H4 (cell line): ENCODE measurements around the gene COL20A1. TPM values are rescaled to one million over a fixed set of nuclear protein-coding genes. Genes with fewer than 3 reads are reported as not detected.

Source experiments
- DNase-seq: peaks from one replicate; pipeline ENCODE4 v3.0.0-alpha.2; 2015; ENCODE audit warnings: low spot score
- total RNA-seq: library from RNA; depleted of rRNA; stranded (reverse); fragments of >200 nt; shearing (Covaris generic); gene quantifications from 2 replicates; pipeline ENCODE4 v1.2.3, GENCODE V29; 2014

COL20A1 gene
- total RNA-seq, 1 experiment from 2014 or later = 0.27 TPM

GRCh38 chr20:63277466-63278272 is 15.3 kb upstream of the COL20A1 start:
- no peak for DNase-seq

GRCh38 chr20:63278661-63279060 is 14.3 kb upstream of the COL20A1 start:
- DNase-seq = no peak

DNA sequence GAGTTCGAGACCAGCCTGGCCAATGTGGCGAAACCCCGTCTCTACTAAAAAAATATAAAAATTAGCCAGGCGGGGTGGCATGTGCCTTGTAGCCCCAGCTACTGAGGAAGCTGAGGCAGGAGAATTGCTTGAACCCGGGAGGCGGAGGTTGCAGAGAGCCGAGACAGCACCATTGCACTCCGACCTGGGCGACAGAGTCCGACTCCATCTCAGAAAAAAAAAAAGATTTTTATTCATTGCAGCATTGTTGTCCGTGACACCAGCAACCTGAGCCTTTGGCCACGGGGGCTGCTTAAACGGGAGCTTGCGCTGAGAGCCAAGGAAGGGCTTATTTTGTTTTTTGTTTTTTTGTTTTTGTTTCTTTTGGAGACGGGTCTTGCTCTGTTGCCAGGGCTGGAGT is 13.1 kb upstream of the COL20A1 start:
- no peak for DNase-seq

DNA sequence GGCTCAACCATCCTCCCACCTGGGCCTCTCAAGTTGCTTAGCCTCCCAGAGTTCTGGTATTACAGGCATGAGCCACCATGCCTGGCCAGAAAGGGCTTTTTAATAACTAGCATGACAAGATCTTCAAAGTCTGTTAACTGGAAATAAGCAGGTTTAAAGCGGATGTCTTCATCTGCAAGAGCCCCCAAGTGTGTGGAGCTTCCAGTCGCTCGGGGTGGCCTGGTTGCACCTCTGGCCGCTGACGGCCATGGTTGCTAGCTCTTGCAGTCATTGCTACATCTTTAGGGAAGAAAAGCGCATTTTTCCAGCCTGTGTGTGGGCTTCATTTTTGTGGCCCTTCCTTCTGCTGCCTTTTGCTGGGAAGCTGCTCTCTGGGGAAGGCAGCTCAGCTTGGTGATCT is 12.6 kb upstream of the COL20A1 start:
- DNase-seq = no peak

GRCh38 chr20:63280929-63281545 is 11.9 kb upstream of the COL20A1 start:
- DNase-seq = no peak

- DNase-seq = no peak
Observed at GRCh38 chr20:63281742-63282665, 11.0 kb upstream of the COL20A1 start.

- DNase-seq = no peak
Observed at GRCh38 chr20:63282946-63283345, 10.0 kb upstream of the COL20A1 start.

- DNase-seq = no peak
Observed at GRCh38 chr20:63283397-63284082, 9.4 kb upstream of the COL20A1 start.

GRCh38 chr20:63284083-63284440 is 8.9 kb upstream of the COL20A1 start:
- no peak for DNase-seq

DNA sequence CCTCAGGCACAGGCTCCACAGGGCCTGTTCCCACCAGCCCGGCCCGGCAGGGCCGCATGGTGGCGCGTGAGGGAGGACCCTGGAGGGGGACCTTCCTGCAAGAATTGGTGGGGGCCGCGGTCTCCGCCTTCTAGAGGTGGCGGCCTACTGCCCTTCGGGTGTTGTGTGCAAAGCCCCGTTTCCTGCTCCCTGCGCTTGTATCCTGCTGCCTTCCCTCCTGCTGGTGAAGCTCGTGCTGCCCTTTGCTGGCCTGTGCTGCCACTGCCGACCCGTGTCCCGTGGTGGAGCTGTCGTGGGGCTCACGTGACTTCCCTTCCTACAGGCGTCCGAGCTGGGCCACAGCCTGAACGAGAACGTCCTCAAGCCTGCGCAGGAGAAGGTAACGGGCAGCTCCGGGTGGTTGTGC is 8.4 kb upstream of the COL20A1 start:
- DNase-seq = no peak

DNA sequence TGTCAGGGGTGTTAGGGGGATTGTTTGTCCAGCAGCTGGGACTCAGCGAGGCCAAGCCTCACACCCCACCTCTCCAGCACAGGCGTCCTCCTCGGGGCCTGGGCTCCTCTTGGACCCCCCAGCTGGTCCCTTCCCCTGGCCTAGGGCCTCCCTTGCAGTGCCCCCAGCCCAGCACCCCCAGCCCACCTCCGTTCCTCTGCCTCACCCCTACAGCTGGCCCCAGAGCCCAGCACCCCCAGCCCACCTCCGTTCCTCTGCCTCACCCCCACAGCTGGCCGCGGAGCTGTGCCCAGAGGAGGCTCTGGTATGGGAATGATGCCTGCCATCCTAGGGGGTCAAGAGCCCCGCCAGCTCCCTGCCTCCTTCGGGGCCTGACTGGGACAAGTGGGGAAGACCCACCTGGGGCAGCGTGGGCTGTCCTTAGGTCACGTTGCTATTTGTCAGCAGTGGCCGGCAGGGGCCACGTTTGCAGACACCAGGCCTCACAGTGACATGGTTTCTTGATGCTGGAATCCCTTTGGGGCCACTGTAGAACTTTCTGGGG is 7.9 kb upstream of the COL20A1 start:
- DNase-seq = no peak

- DNase-seq = no peak
Observed at GRCh38 chr20:63285636-63286615, 7.1 kb upstream of the COL20A1 start.

DNA sequence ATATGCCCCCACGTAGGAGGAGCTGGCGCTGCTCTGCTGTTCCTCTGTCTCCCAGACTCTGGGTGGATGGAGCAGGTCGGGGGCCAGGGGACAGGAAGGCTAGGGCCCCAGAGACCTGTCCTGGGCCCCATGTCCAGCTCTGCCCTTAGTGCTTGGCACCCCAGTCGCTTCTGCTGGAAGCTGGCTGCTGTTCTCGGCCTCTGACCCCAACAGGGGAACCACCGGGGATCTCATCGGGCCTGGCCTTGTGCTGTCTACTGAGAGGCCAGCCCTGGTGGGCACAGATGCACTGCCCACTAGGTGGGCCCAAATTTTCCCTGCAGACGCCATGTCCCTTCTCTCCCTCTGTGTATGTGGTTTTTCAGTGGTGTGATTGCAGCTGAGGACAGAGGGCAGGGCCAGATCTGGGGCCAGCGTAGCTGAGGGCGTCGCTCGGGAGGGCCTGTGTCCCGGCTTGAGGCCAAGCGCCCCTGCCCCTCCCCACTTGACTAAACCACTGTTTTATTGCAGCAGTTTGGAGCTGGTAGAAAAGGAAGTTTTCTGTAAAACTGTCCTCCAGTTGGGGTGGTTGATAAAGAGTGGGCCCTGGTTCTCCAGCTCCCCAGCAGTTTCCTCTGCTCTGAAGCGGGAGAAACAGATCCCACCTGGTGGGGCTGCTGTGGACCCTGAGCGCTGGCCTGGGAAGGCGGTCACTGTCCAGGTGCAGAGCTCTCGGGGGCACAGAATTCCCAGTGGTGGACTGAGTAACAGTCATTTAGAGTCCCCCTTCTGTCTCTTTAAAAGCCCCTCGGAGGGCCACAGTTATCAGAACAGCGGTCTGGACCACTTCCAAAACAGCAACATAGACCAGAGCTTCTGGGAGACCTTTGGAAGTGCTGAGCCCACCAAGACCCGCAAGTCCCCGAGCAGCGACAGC is 5.9 kb upstream of the COL20A1 start:
- no peak for DNase-seq

- DNase-seq = no peak
Observed at GRCh38 chr20:63287697-63288580, 5.0 kb upstream of the COL20A1 start.

- no peak for DNase-seq
Observed at GRCh38 chr20:63288581-63289251, 4.3 kb upstream of the COL20A1 start.

DNA sequence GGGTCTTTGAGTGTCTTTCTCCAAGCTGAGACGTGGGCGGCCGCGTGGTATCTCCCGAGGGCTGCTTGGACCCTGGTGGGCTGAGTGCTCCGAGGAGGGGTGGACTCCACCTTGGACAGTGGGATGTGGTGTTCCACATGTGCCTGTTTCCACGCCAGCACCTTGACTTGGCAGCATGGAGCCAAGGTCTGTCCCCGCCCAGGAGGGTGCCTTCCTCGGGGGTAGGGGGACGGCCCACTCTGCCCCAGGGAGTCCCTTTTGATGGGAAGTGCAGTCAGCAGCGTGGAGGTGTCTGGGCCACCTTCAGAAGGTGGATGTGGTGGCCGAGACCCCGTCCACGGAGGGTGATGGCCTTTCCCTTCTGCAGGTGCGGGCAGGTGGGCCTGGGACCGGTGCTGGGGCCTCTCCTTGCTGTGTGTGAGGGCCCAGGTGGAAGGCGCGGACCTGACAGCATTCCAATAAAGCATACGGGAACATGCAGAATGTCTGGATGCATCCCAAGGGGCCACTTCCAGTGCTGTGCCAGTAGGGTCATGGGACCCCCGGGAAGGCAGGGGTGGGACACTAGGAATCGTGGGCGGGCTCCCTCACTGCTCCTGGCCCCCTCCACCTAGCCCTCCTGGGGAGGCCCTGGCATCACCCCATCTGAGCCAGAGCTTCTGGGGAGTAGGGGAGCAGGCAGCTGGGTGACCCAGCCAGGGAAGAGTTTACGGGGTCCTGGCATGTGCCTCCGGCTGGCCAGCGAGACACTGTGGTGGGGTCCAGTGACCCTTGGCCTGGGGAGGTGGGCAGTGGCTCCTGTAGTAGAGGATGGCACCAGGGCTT is 3.5 kb upstream of the COL20A1 start:
- no peak for DNase-seq
